GM18861 (cell line): Measurements from ENCODE around the gene STX1B.
"Not testable (repeated sequence)": the region's sequence is repeated elsewhere in the genome, so short reads cannot be mapped to it uniquely, and the experiment has no call there.

Experiments used
- ATAC-seq: cut with Tn5 transposase; IDR thresholded peaks from one replicate; pipeline ENCODE4 v1.9.1; 2021; ENCODE audit not compliant: unreplicated experiment

The STX1B gene

DNA sequence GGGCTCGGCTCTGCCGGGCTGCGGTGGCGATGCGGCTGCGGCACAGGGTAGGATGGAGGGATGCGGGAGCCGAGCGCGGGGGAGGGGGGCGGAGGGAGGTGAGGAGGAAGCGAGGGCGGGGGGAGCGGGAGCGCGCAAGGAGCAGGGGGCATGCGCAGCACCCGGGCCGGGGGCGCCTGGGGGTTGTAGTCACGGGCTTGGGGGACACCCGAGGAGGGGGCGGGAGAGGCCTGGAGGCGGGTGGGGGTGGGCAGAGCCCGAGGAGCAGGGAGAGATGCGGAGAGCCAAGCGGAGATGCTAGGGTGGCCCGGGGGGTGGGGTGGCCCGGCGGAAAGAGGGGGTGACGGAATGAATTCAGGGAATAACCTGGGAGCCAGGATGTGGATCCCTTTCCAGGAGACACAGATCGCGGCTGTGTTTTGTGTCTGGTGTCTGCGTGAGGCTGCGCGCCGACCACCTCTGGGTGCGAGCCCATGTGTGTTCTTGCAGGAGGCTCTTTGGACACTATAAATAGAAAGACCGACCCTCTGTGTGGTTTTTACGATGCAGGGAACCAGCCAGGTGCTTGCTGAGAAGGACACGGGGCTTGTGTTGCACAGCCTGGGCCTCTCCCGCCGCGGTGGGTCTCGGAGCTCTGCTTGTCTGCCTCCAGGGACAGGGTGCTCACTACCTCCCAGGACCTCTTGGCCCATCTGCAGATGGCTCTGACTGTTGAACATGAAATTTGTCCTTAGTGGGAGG is at the start of gene STX1B:
Gene STX1B, minus strand, starts transcription at position 54 of the 741 bp plus-strand sequence. CDS start 242 bp downstream, outside the sequence.
- ATAC-seq = no peak

- no peak for ATAC-seq
Observed at GRCh38 chr16:31055613-31056012, 45.2 kb upstream of the STX1B start.

- ATAC-seq = no peak
Observed at GRCh38 chr16:31052114-31052513, 41.7 kb upstream of the STX1B start.

GRCh38 chr16:31050280-31051030 is 40.0 kb upstream of the STX1B start:
- no peak for ATAC-seq

DNA sequence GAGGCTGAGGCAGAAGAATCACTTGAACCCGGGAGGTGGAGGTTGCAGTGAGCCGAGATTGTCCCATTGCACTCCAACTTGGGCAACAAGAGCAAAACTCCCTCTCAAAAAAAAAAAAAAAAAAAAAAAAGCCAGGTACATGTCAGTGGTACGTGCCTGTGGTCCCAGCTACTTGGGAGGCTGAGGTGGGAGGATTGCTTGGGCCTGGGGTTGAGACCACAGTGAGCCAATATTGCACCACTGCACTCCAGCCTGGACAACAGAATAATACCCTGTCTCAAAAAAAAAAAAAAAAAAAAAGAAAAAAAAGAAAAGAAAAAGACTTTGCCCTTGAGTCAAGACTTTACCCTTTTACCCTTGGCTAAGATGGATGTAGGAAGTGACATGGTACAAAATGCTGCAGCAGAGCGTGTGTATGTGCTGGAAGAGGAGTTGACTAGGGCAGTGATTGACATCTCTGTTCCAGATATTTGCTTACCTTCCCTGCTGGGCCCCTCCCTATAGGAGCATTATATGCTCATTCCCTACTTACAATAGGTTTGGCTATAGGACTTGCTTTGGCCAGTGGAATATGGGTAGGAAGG is 33.6 kb upstream of the STX1B start:
- ATAC-seq = no peak

DNA sequence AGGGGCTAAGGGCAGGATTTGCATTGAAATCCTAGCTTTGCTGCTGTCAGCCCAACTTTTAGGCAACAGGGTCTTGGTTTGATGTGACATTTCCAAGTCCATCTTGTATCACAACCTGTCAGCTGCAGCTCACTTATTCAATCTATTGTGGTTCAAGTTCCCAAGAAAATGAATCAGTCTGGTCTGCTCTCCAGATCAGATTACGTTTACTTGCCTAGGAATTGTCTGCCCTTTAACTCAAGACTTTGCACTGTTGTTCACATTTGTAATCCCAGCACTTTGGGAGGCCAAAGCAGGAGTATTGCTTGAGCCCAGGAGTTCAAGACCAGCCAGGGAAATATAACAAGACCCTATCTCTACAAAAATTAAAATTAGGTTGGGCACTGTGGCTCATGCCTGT is 32.9 kb upstream of the STX1B start:
- ATAC-seq = no peak

DNA sequence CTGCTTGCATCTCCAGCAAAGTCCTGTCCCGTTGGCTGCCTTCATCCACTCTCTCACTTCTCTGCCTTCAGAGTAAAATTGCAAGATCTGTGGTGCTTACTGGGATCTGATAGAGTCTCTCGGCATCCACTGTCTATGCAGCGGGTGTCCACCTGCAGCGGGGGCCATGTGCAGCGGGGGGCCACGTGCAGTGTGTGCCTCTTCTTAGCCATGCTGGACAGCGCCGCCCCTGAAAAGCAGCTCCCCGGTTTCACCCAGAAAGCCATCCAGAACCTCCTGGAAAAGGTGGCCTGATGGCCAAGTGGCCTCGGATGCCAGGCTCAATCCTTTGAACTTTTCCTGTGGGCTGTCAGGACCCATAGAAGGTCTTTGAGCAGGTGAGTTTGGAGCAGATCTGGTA is 32.4 kb upstream of the STX1B start:
- no peak for ATAC-seq

- ATAC-seq = no peak
Observed at GRCh38 chr16:31038993-31039392, 28.6 kb upstream of the STX1B start.

DNA sequence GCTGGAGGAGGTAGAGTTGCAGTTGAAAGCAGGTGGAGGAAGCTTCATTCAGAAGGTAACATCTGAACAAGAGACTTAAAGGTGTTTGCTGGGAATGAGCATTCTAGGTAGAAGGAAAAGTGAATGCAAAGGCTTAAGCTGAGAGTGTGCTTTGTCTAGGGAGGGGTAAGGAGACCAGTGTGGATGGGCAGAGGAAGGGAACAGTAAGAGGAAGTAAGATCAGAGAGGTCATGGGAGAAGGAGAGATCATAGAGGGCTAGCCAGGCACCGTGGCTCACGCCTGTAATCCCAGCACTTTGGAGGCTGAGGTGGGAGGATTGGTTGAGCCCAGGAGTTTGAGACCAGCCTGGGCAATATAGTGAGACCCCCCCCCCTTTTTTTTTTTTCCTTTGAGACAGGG is 26.3 kb upstream of the STX1B start:
- no peak for ATAC-seq

DNA sequence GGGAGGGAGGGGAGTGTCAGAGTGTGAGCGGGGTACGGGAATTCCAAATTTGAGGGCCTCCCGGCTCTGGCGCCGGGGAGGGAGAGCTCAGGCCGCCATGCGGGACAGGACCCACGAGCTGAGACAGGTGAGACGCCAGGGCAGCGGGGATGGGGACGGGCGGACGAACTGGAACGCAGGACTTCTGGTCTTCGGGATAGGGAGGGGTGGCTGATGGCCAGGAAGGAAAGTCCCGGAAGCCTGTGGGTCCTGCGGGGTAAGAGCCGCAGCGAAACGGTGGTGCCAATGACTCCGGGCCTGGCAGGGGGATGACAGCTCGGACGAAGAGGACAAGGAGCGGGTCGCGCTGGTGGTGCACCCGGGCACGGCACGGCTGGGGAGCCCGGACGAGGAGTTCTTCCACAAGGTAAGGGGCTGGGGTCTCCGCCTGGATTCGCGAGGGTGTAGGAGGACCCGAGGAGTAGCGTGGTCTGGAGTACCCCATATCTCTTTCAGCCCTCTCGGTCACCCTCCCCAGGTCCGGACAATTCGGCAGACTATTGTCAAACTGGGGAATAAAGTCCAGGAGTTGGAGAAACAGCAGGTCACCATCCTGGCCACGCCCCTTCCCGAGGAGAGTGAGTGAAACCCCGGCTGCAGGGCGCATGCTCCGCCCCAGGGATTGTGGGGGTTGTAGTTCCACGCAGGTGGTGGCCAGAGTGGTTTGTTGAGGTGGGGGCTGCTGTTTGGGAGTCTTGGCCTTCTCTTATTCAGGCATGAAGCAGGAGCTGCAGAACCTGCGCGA is 23.5 kb upstream of the STX1B start:
- ATAC-seq = peak; percentile 47

- ATAC-seq = peak; percentile 65
Observed at GRCh38 chr16:31032736-31033708, 22.6 kb upstream of the STX1B start, which contains the start of gene STX4. TSS of gene STX4 (plus strand) at chr16:31033558. CDS start at chr16:31033806, 248 bp downstream.

DNA sequence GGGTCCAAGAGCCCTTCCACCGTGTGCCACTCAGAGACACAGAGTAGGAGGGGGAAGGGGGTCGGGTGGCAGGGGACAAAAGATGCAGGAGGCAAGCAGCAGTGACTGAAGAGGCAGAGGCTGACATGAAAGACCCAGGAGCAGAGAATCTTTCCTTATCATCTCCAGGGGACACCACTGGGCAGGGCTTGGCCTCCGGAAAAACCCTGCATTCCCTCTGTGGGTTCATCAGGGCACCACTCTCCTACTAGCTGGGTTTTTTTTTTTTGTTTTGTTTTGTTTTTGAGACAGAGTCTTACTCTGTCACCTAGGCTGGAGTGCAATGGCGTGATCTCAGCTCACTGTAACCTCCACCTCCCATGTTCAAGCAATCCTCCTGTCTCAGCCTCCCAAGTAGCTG is 20.8 kb upstream of the STX1B start:
- ATAC-seq = no peak

DNA sequence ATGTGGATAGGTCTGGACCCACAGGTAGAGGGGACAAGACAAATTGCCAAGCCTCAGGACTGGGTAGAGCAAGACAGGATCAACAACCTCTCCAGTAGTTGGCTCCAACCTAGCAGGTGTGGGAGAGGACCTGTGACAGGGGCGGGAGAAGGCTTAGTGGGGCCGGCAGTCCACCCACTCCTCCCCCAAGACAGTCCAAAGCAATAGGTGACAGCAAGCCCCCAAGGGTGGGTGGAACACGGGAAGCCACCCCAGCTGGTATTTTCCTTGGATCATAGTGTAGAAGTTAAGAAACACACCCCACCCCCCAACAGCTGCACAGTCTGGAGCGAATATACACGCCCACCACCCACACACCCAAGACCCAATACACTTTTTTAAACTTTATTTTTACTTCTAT is 18.8 kb upstream of the STX1B start:
- ATAC-seq = no peak

DNA sequence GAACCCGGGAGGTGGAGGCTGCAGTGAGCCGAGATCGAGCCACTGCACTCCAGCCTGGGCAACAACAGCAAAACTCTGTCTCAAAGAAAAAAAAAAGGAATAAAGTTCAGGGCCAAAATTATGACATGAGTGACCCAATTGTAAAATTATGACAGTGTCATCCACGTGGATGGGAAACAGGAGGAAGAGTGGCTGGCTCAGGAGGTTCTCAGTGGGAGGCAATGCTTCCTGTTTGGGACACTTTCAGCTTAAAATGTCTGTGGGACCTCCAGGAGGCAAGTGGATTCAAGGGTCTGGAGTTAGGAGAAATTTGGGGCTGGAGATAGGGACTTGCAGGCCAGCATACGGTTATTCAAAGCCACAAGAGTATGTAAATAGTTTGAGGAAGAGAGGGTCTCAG is 14.9 kb upstream of the STX1B start:
- no peak for ATAC-seq

DNA sequence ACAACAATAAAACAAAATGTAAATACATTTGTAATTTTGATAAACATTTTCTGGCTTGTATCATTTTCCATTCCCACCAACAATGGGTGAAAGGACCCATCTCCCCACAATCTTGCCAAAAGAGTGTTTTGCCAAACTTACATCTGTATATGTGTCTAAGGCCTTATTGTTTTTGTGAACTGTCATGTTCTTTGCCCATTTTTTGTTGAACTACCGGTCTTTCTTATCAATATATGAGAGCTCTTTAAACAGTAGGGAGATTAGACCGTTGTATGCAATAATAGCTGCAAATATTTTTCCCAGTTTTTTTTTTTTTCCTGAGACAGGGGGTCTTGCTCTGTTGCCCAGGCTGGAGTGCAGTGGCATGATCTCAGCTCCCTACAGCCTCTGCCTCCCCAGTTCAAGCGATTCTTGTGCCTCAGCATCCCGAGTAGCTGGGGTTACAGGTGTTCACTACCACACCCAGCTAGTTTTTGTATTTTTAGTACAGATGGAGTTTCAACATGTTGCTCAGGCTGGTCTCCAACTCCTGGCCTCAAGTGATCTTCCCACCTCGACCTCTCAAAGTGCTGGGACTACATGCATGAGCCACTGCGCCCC is 13.3 kb upstream of the STX1B start:
- no peak for ATAC-seq

DNA sequence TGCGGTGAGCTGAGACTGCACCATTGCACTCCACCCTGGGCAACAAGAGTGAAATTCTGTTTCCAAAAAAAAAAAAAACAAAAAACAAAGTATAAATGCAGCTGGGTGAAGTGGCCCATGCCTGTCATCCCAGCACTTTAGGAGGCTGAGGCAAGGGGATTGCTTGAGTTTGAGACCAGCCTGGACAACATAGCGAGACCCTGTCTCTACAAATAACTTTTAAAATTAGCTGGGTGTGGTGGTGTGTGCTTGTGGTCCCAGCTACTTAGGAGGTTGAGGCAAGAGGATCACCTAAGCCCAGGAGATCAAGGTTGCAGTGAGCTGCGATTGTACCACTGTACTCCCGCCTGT is 12.8 kb upstream of the STX1B start:
- no peak for ATAC-seq

- no peak for ATAC-seq
Observed at GRCh38 chr16:31022544-31023251, 12.3 kb upstream of the STX1B start.

- no peak for ATAC-seq
Observed at GRCh38 chr16:31020536-31020935, 10.1 kb upstream of the STX1B start.

- not testable (repeated sequence) for ATAC-seq
Observed at GRCh38 chr16:31017756-31018155, 7.3 kb upstream of the STX1B start.
